HepG2 (cell line): ENCODE data around the gene RREB1. TPM values are rescaled to one million over a fixed set of nuclear protein-coding genes. Genes with fewer than 3 reads are reported as not detected.
A peak's percentile ranks its signal among the peaks of the same experiment; 100 is the strongest.

ENCODE experiments used
- GABPA ChIP-seq, 2 experiments: IDR thresholded peaks; 2 replicates each; pipeline ENCODE4 v1.6.1; 2011 to 2016; ENCODE audit warnings: low read depth in 2 of 2, low read length in 1 of 2, missing biosample characterization in 1 of 2, missing genetic modification characterization in 1 of 2
- KAT8 ChIP-seq: IDR thresholded peaks from 2 replicates; pipeline ENCODE4 v1.6.1; 2016; ENCODE audit warnings: missing genetic modification reagents, missing compliant biosample characterization
- MIXL1 ChIP-seq: IDR thresholded peaks from 2 replicates; pipeline ENCODE4 v1.6.1; 2016
- MXD4 ChIP-seq: IDR thresholded peaks from 2 replicates; pipeline ENCODE4 v1.6.1; 2016; ENCODE audit warnings: mild to moderate bottlenecking, missing biosample characterization, missing genetic modification reagents
- RELA ChIP-seq: sonication (generic); formaldehyde crosslinking; IDR thresholded peaks from 2 replicates; pipeline ENCODE4 v1.4.0; 2020; ENCODE audit warnings: missing genetic modification reagents
- SATB2 ChIP-seq: sonication (generic); formaldehyde crosslinking; IDR thresholded peaks from 2 replicates; pipeline ENCODE4 v1.5.0; 2020; ENCODE audit warnings: missing genetic modification reagents
- TGIF2 ChIP-seq: IDR thresholded peaks from 2 replicates; pipeline ENCODE4 v1.6.1; 2016; ENCODE audit warnings: control low read depth, missing compliant biosample characterization
- TRIM24 ChIP-seq: sonication (generic); formaldehyde crosslinking; IDR thresholded peaks from 2 replicates; pipeline ENCODE4 v1.8.0; 2022; ENCODE audit warnings: mild to moderate bottlenecking, missing genetic modification reagents
- ZBTB7B ChIP-seq: sonication (generic); formaldehyde crosslinking; IDR thresholded peaks from 2 replicates; pipeline ENCODE4 v1.4.0; 2020; ENCODE audit warnings: missing genetic modification reagents
- ZNF232 ChIP-seq: sonication (generic); formaldehyde crosslinking; IDR thresholded peaks from 2 replicates; pipeline ENCODE4 v1.4.0; 2020; ENCODE audit warnings: missing genetic modification reagents, borderline replicate concordance
- ZNF264 ChIP-seq: sonication (generic); formaldehyde crosslinking; IDR thresholded peaks from 2 replicates; pipeline ENCODE4 v1.4.0; 2020; ENCODE audit warnings: missing genetic modification reagents
- ZNF33A ChIP-seq: sonication (generic); formaldehyde crosslinking; IDR thresholded peaks from 2 replicates; pipeline ENCODE4 v1.5.1; 2020; ENCODE audit warnings: missing genetic modification reagents, mild to moderate bottlenecking, moderate library complexity, borderline replicate concordance
- ZNF607 ChIP-seq: sonication (generic); formaldehyde crosslinking; IDR thresholded peaks from 2 replicates; pipeline ENCODE4 v1.5.1; 2020; ENCODE audit warnings: missing genetic modification reagents, mild to moderate bottlenecking, borderline replicate concordance
- ZNF652 ChIP-seq: IDR thresholded peaks from 2 replicates; pipeline ENCODE4 v1.6.1; 2016; ENCODE audit warnings: low read depth, borderline replicate concordance
- ZNF660 ChIP-seq: sonication (generic); formaldehyde crosslinking; IDR thresholded peaks from 2 replicates; pipeline ENCODE4 v1.5.1; 2020; ENCODE audit warnings: mild to moderate bottlenecking, low read depth, missing genetic modification reagents, borderline replicate concordance
- ZNF749 ChIP-seq: sonication (generic); formaldehyde crosslinking; IDR thresholded peaks from 2 replicates; pipeline ENCODE4 v1.8.0; 2022; ENCODE audit warnings: mild to moderate bottlenecking, missing genetic modification reagents, moderate library complexity, borderline replicate concordance
- polyA plus RNA-seq, 8 experiments: library from polyadenylated mRNA; depleted of rRNA in 3 of 8; stranded (reverse) in 7 of 8; unstranded in 1 of 8; fragments of >200 nt; fragmentation: Illumina TruSeq in 4 of 8; extraction: Trizol in 4 of 8; gene quantifications; 2 replicates each; pipeline versions ENCODE4 v1.2.1 to v1.2.3, GENCODE V29; 2011 to 2016; ENCODE audit warnings: low read depth in 4 of 8, missing spikeins in 1 of 8, mixed read lengths in 1 of 8; ENCODE audit not compliant: insufficient read depth in 1 of 8
- total RNA-seq, 5 experiments: library from RNA; depleted of rRNA; stranded (reverse); fragments of >200 nt; fragmentation: Illumina TruSeq; extraction: Trizol; gene quantifications; 2 replicates each; pipeline ENCODE4 v1.2.3, GENCODE V29; 2016; ENCODE audit warnings: low read depth in 1 of 5
- TF ChIP-seq, protein P1 (sequence below): sonication (generic); formaldehyde crosslinking; IDR thresholded peaks from 2 replicates; pipeline ENCODE4 v1.5.1; 2020; ENCODE audit warnings: mild to moderate bottlenecking, missing genetic modification reagents, moderate library complexity
- TF ChIP-seq, protein P2 (sequence below): sonication (generic); formaldehyde crosslinking; IDR thresholded peaks from 2 replicates; pipeline ENCODE4 v1.9.0; 2021; ENCODE audit warnings: missing genetic modification reagents, borderline replicate concordance
- TF ChIP-seq, protein P3 (sequence below): sonication (generic); formaldehyde crosslinking; conservative IDR thresholded peaks from 2 replicates; pipeline ENCODE4 v1.8.0; 2022; ENCODE audit warnings: mild to moderate bottlenecking, moderate library complexity, missing genetic modification reagents

Gene RREB1
- total and polyA plus RNA-seq, 2 of the 13 experiments (the other 11 are each of a cell fraction or from before 2014, with no cell fraction given), result 6.1 to 23.2 TPM

DNA sequence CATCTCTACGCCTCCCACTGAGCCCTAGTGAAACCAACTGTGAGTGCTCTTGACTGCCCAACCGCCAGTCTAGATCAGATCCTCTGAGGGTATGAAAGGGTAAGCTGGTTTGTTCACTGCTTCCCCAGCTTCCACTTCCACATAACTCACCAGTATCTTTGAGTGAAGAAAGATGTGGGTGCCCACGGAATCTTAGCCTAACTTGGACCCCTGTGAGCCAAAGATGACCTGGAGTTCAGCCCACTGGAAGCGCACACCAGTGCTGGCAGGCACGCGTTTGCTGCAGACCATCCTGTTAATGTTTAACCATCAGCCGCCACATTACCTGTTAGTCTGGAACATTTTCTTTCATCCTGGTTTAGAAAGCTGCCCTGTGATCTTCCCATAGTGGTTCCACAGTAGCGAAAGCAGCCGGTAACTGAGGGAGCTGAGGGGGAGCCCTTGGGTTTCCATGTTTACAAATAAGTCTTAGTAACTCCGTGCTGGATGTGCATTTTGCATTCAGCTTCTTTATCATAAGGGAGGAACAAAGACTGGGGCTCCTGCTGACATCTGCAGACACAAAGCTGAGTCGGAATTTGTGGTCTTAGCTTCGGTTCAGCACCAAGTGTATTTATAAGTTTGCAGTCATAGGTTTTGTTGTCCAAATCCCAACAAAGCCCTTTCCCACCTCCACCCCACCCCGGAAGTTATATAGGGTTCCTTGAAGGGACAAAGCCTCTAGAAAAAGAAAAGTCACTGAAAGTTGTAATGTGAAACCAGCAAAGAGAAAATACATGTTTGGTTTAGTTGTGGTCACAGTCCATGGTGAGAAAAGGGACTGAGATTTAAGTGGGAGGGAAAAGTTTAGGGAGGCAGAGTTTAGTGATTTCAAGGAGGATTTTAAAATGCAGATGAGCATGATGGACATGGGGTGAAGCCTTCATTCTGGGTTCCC lies 134.2 kb downstream of the RREB1 start (continued):
- no peak for TF ChIP-seq TRIM24
- TF ChIP-seq, protein P1, sequence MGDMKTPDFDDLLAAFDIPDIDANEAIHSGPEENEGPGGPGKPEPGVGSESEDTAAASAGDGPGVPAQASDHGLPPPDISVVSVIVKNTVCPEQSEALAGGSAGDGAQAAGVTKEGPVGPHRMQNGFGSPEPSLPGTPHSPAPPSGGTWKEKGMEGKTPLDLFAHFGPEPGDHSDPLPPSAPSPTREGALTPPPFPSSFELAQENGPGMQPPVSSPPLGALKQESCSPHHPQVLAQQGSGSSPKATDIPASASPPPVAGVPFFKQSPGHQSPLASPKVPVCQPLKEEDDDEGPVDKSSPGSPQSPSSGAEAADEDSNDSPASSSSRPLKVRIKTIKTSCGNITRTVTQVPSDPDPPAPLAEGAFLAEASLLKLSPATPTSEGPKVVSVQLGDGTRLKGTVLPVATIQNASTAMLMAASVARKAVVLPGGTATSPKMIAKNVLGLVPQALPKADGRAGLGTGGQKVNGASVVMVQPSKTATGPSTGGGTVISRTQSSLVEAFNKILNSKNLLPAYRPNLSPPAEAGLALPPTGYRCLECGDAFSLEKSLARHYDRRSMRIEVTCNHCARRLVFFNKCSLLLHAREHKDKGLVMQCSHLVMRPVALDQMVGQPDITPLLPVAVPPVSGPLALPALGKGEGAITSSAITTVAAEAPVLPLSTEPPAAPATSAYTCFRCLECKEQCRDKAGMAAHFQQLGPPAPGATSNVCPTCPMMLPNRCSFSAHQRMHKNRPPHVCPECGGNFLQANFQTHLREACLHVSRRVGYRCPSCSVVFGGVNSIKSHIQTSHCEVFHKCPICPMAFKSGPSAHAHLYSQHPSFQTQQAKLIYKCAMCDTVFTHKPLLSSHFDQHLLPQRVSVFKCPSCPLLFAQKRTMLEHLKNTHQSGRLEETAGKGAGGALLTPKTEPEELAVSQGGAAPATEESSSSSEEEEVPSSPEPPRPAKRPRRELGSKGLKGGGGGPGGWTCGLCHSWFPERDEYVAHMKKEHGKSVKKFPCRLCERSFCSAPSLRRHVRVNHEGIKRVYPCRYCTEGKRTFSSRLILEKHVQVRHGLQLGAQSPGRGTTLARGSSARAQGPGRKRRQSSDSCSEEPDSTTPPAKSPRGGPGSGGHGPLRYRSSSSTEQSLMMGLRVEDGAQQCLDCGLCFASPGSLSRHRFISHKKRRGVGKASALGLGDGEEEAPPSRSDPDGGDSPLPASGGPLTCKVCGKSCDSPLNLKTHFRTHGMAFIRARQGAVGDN (CRISPR knock-in tag), result peak; percentile 62
- TF ChIP-seq ZNF264 (CRISPR knock-in tag), result peak; percentile 81
- TF ChIP-seq MIXL1 (CRISPR knock-in tag), result peak; percentile 55; the same call in 1 of the 2 replicates
- peak; percentile 58; the same call in 1 of the 2 replicates for TF ChIP-seq KAT8 (CRISPR knock-in tag)
- no peak for TF ChIP-seq GABPA (IDR thresholded peaks at IDR 0.05; ENCODE audit: low read depth, low read length)
- TF ChIP-seq GABPA (CRISPR knock-in tag; IDR thresholded peaks at IDR 0.05; ENCODE audit: low read depth), result peak; percentile 1; the same call in 1 of the 2 replicates
- TF ChIP-seq, protein P2, sequence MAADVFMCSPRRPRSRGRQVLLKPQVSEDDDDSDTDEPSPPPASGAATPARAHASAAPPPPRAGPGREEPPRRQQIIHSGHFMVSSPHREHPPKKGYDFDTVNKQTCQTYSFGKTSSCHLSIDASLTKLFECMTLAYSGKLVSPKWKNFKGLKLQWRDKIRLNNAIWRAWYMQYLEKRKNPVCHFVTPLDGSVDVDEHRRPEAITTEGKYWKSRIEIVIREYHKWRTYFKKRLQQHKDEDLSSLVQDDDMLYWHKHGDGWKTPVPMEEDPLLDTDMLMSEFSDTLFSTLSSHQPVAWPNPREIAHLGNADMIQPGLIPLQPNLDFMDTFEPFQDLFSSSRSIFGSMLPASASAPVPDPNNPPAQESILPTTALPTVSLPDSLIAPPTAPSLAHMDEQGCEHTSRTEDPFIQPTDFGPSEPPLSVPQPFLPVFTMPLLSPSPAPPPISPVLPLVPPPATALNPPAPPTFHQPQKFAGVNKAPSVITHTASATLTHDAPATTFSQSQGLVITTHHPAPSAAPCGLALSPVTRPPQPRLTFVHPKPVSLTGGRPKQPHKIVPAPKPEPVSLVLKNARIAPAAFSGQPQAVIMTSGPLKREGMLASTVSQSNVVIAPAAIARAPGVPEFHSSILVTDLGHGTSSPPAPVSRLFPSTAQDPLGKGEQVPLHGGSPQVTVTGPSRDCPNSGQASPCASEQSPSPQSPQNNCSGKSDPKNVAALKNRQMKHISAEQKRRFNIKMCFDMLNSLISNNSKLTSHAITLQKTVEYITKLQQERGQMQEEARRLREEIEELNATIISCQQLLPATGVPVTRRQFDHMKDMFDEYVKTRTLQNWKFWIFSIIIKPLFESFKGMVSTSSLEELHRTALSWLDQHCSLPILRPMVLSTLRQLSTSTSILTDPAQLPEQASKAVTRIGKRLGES, result no peak
- no peak for TF ChIP-seq ZNF33A (CRISPR knock-in tag)
- no peak for TF ChIP-seq RELA (CRISPR knock-in tag)
- peak; percentile 58; the same call in 1 of the 2 replicates for TF ChIP-seq ZBTB7B
- no peak; the same call in 1 of the 2 replicates for TF ChIP-seq MXD4
- TF ChIP-seq, protein P3, sequence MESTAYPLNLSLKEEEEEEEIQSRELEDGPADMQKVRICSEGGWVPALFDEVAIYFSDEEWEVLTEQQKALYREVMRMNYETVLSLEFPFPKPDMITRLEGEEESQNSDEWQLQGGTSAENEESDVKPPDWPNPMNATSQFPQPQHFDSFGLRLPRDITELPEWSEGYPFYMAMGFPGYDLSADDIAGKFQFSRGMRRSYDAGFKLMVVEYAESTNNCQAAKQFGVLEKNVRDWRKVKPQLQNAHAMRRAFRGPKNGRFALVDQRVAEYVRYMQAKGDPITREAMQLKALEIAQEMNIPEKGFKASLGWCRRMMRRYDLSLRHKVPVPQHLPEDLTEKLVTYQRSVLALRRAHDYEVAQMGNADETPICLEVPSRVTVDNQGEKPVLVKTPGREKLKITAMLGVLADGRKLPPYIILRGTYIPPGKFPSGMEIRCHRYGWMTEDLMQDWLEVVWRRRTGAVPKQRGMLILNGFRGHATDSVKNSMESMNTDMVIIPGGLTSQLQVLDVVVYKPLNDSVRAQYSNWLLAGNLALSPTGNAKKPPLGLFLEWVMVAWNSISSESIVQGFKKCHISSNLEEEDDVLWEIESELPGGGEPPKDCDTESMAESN (CRISPR knock-in tag), result 0 out of 2 replicates have a peak, but pooled peaks have one; percentile 34
- 0 out of 2 replicates have a peak, but pooled peaks have one; percentile 59 for TF ChIP-seq ZNF232 (CRISPR knock-in tag)
- peak; percentile 91; the same call in 1 of the 2 replicates for TF ChIP-seq ZNF607 (CRISPR knock-in tag)
- TF ChIP-seq SATB2 (CRISPR knock-in tag), result 0 out of 2 replicates have a peak, but pooled peaks have one; percentile 45
- peak; percentile 42; the same call in 1 of the 2 replicates for TF ChIP-seq ZNF652 (CRISPR knock-in tag)
- TF ChIP-seq TGIF2 (CRISPR knock-in tag), result 0 out of 2 replicates have a peak, but pooled peaks have one; percentile 6
- no peak for TF ChIP-seq ZNF660
- no peak for TF ChIP-seq ZNF749 (CRISPR knock-in tag)
